ENCODE data around the gene SP110.

DNA sequence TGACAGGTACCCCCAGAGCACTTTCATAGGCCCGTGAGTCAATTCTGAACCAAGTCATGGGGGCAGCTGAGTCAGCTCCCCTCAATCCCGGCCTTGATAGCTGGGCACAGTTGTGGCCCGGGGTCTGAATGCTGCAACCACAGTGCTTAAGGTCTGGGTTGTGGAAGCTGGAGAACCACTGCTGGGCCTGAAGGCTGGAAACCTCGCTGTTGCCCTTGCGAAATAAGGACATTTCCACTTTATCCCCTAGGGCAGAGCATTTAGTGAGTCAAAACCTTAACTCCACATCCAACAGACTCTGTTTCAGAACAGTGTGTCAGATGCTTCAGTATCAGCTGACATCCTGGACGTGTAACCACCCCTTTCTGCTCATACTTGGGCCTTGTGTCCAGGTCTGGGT, 58.6 kb downstream of the SP110 start:
- no peak for TF ChIP-seq POLR2AphosphoS5 (IDR thresholded peaks at IDR 0.05; ENCODE audit: low read depth)
- TF ChIP-seq, protein P1, sequence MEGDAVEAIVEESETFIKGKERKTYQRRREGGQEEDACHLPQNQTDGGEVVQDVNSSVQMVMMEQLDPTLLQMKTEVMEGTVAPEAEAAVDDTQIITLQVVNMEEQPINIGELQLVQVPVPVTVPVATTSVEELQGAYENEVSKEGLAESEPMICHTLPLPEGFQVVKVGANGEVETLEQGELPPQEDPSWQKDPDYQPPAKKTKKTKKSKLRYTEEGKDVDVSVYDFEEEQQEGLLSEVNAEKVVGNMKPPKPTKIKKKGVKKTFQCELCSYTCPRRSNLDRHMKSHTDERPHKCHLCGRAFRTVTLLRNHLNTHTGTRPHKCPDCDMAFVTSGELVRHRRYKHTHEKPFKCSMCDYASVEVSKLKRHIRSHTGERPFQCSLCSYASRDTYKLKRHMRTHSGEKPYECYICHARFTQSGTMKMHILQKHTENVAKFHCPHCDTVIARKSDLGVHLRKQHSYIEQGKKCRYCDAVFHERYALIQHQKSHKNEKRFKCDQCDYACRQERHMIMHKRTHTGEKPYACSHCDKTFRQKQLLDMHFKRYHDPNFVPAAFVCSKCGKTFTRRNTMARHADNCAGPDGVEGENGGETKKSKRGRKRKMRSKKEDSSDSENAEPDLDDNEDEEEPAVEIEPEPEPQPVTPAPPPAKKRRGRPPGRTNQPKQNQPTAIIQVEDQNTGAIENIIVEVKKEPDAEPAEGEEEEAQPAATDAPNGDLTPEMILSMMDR (conservative IDR thresholded peaks at IDR 0.05; ENCODE audit: low read depth in 2 of 2) = no peak
- TF ChIP-seq EZH2 (IDR thresholded peaks at IDR 0.05; ENCODE audit: low read depth, unreplicated experiment) = no peak
- no peak for TF ChIP-seq EZH2phosphoT487 (IDR thresholded peaks at IDR 0.05; ENCODE audit: unreplicated experiment)
- TF ChIP-seq, protein P2, sequence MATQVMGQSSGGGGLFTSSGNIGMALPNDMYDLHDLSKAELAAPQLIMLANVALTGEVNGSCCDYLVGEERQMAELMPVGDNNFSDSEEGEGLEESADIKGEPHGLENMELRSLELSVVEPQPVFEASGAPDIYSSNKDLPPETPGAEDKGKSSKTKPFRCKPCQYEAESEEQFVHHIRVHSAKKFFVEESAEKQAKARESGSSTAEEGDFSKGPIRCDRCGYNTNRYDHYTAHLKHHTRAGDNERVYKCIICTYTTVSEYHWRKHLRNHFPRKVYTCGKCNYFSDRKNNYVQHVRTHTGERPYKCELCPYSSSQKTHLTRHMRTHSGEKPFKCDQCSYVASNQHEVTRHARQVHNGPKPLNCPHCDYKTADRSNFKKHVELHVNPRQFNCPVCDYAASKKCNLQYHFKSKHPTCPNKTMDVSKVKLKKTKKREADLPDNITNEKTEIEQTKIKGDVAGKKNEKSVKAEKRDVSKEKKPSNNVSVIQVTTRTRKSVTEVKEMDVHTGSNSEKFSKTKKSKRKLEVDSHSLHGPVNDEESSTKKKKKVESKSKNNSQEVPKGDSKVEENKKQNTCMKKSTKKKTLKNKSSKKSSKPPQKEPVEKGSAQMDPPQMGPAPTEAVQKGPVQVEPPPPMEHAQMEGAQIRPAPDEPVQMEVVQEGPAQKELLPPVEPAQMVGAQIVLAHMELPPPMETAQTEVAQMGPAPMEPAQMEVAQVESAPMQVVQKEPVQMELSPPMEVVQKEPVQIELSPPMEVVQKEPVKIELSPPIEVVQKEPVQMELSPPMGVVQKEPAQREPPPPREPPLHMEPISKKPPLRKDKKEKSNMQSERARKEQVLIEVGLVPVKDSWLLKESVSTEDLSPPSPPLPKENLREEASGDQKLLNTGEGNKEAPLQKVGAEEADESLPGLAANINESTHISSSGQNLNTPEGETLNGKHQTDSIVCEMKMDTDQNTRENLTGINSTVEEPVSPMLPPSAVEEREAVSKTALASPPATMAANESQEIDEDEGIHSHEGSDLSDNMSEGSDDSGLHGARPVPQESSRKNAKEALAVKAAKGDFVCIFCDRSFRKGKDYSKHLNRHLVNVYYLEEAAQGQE (IDR thresholded peaks at IDR 0.05; ENCODE audit: unreplicated experiment) = no peak
- no peak for TF ChIP-seq CREB1 (CRISPR knock-in tag; IDR thresholded peaks at IDR 0.05; ENCODE audit: low read depth)
- no peak for TF ChIP-seq STAT1 (IDR thresholded peaks at IDR 0.05; ENCODE audit: unreplicated experiment)

All from GM23338 (cell line).